Stimulated activated CD4-positive, alpha-beta T cell treated with anti-CD3 and anti-CD28 coated beads, Interleukin-15, amount 100 ng/mL, for 1 hour (primary cell): ENCODE results near the gene ATXN10.
"Not testable (repeated sequence)": the region's sequence is repeated elsewhere in the genome, so short reads cannot be mapped to it uniquely, and the experiment has no call there.

Source experiments
- DNase-seq, 2 donors: peaks; one replicate each; pipeline ENCODE4 v3.0.0-alpha.2; 2020; ENCODE audit warnings: low read depth in 1 of 2, low spot score in 1 of 2

Gene ATXN10

DNA sequence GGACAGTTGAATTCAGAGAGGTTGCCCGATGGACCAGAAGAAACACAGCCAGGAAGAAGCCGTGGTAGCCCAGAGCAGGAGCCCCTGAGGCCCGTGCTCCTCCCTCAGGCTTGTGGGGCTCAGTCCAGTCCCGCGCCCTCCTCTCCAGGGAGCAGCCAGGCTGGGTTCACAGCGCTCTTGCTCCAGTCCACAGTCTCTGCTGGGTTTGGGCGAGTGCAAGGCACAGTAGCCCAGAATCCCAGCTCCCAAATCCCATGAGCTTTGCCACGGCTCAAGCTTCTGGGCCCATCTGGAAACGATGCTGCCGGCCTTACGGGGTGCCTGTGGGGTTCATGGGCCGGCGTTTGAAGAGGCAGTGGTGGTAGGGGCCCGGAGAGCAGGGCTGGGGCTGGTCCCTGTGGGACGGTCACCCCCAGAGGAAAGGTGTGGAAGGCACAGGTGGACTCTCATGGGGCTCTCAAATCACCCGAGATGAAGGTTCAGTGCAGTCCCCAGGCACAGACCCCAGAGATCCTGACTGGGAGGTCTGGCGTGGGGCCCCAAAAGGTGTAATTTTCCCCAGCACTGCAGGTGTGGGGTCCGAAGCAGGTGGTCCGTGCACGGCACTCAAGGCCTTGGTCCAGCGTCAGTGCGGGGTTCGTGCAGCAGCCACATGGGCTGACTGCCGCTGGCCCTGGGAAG, 30.6 kb upstream of the ATXN10 start:
- no peak for DNase-seq

DNA sequence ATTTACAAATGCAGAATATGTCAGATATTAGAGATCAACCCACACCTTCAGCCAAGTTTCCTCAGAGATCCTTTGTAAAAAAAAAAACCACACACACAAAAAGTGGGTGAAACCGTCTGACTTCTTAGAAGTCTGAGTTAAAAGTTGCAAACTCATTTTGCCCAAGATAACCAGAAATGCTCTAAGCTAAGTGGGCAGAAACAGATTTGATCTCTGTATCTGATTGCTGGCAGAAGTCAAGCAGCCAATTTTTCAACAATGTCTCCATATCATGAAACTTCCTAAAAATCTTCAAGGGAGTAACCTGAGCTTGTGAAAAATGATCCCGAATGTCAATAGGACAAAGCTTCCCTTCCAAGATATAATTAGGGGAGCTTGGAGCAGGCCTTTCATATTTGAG, 28.6 kb upstream of the ATXN10 start:
- no peak for DNase-seq

DNA sequence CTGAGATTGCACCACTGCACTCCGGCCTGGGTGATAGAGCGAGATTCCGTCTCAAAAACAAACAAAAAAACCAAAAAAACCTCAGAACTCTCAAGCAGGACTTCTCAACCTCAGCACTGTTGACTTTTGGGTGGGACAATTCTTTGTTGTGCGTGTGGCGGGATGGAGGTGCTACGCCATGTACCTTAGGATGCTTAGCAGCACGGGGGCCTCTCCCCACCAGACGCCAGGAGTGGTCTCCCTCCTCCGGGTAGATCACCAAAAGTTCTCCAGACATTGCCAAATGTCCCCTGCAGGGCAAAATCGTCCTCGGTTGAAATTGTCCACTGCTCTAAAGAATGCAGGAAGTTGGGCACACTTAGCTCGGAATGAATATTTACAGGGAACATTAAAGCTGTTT, 26.9 kb upstream of the ATXN10 start:
- no peak for DNase-seq

DNA sequence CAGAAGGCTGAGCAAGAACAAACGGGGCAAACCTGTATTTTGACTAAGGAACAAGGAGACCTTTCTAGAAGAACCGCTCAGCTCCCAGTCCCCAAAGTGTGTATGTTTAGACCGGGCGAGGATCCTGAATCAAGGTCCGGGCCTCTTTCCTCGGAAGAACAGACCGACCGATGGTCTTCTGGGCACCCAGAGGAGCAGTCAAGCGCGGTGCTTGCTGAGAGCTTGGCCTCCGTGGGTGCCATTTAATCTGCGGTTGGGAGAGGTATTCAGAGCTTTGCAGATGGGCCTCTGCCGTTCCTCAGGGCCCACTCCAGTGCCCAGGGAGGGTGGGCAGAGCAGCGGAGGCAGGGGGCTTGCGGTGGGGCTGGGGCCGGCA, 26.5 kb upstream of the ATXN10 start:
- no peak for DNase-seq

DNA sequence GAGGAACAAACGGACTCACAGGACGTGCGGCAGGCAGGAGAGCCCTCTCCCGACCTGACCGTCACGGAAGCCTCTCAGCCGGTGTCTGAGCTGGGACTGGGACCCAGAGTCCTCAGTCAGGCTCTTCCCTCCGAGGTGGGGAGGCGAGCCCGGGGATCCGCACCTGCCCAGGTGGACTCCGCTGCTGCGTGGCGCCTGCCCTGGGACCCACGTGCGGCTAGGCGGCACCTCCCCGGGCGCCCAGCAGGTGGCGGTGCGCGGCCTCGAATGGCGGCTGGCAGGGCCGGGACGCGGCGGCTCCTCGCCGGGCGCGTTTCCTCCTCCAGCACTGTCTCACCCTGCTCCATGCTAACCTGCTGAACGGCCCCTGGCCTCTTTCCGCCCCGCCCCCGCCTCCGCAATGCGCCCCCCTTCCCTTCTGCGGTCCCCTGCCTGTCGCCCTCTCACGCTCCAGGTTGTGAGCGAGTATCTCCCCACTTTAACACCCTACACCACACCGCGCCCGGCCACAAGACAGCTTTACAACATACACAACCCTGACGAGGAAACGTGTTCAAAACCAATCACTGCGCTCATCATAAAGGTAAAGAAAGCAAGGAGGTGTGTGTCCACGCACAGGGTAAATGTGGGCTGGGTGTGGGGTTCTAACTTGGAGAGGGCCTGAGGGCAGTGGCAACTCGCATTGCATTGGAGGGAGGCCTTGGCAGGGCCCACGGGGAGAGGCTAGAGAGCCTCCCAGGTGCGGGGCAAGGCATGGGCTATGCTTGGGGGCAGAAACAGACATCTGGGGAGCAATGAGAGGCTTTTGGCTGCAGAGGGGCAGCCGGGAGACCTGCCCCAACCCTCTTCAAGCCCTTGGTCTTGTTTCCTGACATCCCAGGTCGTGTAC, 25.9 kb upstream of the ATXN10 start:
- DNase-seq = peak; percentile 61 to 79

DNA sequence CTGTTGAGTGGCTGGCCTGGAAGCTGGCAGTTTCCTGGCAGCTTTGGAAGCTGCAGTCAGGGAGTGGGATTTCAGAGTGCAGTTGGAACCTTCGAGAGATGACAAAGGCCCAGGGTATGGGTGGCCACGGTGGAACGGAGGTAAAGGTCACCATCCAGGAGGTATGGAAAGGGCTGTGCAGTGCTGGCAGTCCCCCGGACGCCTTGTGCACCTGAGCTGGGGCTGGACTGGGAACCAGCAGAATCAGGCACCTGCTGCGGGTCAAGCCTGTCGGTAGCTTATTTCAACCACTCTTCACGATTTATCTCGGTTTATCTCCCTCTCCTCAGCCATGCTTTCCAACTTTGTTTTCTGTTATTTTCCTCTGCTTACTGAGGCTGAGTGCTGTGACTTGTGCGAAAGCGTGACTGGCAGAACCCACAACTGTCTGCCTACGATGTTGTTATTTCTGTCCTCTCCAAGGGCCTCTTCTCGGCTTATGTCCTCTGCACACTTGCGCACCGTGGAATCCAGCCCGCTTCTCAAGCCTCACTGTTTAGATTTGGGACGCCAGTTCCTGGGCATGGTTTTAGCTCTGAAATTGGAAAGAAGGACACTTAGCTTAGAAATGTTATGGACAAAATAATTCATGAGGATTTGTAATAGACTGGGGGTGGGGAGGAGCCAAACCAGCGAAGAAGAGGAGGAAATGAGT, 24.0 kb upstream of the ATXN10 start:
- no peak for DNase-seq

DNA sequence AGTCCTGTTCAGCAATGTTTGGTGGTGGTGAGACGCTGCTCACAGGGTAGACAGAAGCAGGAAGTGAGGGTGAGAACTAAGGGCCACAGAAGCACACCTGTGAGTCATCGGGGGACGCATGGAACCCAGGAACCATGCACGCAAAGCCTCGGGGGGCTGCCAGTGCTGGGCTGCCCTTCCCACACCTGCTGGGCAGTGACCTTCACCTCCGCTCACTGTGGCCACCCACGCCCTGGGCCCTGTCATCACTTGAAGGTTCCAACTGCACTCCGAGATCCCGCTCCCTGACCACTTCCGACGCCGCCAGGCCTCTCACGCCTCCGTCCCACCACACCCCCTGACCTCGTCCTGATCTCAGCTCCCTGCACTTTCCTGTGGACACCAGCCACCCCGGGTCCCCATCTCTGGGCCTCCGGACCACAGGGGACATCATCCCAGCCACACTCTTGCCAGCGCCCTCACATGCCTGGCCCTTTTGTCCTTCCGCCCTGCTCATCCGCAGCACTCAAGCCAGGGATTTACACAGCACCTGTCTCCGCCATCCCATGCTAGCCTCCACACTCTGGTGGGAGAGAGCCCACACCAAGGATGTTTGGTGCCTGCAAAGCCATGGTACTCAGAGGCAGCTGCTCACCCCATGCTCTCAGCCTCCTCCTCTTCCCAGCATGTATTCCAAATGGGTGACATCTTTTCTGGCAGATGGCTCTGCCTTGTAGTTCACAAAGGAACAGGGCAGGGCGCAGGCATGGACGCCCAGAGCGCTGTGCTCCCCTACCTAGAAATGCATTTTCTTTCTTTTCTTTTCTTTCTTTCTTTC, 23.1 kb upstream of the ATXN10 start:
- no peak for DNase-seq

DNA sequence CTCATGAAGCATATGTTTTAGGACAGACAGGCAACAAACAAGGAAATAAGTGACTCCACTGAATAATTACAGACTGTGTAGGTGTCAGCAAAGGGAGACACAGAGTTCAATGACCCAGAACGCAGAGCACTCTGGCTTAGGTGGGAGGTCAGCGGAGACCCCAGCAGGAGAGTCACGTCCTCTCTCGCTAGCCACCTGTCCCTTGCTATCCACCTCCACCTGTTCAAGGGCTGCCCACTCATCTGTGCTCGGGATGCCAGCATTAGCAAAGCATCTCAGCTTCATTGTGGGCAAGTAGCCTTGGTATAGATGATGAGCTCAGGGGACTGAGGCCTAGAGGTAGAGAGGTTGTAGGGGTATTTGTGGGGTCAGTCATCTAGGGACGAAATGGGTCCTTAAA, 21.8 kb upstream of the ATXN10 start:
- no peak for DNase-seq

DNA sequence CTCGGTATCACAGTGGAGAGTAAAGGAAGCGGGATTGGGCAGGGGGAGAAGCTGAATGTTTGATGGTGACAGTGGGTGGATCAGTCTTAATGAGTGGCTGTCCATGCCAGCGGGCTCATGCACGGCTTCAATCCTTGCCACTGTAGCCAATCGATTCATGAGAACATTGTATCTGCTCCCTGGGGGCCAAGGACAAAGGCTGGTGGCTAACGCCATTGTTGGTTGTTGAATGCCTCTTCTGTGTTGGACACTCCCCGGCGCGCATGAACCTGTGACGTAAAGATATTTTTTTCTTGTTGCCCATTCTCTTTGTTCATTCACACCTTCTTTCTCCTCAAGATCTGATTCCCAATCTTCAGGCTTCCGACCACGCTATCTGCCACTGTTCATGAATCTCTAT, 20.9 kb upstream of the ATXN10 start:
- DNase-seq = no peak

DNA sequence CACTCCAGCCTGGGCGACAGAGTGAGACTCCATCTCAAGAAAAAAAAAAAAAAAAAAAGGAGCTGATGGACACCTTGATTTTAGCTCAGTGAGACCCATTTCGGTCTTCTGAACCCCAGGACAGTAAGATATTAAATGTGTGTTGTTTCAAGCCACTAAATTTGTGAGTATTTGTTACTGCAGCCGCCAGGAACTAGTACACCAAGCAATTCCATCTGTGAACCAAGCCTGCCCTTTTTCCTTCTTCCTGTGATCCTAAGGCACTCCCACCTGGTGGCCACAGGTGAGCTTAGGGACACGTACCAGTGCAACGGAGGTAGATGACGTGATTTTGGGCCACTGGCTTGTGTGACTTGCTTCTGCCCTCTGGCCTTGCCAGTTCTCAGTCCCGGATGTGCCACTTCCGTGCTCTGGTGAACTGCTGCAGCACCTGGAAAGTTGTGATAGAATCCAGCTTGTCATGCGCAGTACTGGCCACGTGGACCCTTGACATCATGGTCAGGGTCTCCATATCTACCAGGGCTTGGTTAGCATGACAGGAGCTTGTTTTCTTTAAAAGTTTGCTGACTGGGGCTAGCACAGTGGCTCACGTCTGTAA, 19.6 kb upstream of the ATXN10 start:
- DNase-seq = no peak

DNA sequence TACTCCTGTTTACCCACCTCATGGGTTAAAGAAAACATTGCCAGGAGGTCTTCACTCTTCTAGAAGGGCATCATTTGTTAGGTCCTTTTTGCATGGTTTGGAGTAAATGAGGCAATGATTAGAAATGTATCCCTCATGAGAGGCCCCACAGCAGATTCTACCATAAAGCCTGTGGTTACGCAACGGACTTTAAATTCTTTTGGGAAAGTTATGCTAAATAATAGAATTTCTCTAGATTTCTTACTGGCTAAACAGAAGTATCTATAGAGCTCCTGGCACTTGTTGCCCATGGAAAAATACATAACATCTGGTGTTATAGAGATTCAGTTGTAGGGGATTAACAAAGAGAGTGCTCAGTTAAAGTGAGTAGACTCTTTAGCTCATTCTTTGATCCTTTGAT, 15.1 kb upstream of the ATXN10 start:
- no peak for DNase-seq

DNA sequence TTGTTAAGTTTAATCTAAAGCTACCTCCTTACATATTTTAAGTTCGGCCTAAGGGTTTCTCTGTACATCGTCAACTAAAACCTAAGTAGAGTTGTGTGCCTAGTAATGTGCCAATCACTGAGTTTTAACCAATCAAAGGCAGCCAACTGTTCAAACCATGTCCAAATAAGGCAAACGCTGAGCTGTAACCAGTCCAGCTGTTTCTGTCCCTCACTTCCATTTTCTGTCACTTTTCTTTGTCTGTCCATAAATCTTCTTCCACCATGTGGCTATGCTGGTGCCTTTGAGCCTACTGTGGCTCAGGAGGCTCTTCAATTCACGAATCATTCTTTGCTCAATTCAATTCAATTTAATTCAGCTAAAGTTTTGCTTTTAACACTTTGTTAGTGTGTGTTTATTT, 13.9 kb upstream of the ATXN10 start:
- DNase-seq = no peak

DNA sequence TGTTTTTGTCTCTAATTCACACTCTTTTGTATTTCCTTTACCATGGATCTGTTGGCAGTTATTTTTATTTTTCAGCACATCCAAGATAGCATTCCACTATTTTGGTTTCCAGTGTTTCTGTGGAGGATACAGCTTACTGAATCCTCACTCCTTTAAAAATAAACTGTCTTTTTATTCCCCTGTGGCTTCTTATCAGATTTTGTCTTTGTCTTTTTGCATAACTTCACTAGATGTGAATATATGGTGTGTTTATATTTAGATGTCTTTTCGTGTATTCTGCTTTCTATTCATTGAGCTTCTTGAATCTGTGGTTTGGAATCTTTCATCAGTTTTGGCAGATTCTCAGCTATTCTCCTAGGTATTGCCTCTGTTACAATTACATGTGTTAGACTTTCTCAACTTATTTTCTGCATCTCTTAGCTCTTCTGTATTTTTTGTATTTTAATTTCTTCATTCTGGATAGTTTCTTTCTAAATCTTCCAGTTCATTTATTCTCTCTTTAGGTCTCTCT, 7.4 kb upstream of the ATXN10 start:
- no peak for DNase-seq

DNA sequence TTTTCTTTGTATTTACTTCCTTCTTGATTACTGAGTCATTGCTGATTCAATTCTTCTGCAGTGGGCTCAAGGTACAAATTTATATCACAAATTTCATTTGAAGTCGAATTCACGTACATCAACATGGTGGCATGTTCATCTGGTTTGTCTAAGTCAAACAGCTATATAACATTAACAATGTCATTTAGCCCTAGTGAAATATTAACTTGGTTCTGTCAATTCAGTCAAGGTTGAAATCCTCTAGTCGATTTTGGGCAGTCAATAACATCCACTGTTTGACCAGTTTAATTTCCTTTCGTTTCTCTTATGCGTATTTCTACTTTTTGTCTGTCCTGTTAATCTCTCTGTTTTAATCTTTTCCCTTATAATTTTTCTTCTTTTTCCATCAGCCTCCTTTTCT, 4.1 kb upstream of the ATXN10 start:
- DNase-seq = no peak

DNA sequence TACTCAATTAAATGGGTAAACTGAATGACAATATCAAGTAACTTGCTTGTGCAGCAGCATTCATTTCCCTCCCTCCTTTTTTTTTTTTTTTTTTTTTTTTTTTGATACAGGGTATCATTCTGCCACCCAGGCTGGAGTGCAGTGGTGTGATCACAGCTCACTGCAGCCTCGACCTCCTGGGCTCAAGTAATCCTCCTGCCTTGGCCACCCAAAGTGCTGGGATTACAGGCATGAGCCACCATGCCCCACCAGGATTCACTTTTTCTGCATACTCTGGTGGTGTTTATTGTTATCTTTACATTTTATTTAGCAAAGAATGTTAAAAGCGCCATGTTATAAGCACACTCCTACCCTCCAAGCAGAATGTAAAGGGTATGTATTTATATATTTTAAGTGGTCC, 1.3 kb upstream of the ATXN10 start:
- not testable (repeated sequence) for DNase-seq

DNA sequence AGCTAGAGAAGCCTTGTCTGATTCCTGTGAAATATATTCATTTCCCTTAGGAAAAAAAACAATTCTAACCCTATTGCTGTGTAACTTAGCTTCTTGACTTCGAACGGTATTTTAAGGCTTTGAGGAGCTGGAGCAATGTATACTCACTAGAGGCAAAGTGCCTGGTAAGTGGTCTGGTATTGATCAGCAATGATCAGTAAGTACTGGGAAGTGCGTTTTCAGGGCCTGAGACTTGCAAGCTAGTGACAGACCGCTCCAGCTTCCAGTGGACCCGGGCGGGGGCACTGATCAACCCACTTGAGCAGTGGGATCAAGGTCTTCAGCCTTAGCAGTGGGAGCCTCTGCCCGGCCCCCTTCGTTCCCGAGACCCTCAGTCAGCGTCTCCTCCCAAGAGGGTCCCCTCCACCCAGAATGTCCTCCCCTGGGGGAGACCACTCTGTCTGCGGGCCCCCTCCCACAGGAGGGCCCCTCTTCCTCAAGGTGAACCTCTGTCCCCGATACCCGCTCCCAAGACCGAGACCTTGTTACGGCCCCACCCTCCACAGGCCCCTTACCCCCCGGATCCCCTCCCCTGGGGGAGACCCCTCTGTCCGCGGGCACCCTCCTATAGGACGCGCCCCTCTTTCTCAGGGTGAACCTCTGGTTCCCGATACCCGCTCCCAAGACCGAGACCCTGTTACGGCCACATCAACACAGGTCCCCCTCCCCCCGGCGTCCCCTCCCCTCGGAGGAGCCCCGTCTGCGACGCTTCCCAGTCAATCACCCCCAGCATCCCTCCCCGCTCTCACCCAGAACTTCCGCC, 452 bp upstream of the ATXN10 start:
- DNase-seq = no peak

DNA sequence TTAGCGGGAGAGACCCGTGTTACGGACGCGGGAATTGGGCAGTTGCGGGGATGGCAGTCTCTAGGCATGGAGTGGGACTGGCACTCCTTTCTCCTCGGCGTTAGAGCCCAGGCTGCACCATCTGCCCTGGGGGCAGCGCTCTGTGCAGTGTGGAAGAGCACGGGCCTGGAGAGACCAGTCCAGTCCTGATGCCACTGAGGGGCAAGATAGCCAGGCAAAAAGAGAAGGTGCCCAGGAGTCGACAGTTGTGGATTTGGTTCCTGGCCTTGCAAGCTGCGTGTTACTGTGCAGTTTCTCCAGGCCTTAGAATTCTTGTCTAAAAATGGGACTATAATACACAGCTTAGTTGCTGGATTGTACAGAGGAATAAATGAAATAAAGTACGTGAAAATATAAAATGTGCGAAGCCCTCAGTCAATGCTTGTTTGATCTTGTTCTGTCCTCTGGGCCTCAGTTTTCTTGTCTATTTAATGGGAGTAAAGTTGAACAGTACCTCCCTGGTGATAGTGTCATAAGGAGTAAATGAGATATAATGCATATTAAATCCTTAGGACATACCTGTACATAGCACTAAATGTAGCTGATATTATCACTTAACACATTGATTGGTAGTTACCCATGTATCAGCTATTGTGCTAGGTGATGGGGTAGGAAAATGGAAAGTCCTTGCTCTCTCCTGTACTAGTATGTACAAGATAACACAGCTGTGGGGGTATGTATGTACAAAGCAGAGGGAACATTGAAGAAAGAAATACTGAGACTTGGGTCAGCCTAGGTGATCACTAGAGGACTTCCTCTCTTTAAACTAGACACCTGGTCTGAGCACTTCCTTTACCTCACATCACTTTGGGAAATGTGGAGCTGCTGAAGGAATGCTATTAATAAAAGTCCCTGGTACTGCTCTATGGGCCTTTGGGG, 1.2 kb downstream of the ATXN10 start:
- DNase-seq = no peak

DNA sequence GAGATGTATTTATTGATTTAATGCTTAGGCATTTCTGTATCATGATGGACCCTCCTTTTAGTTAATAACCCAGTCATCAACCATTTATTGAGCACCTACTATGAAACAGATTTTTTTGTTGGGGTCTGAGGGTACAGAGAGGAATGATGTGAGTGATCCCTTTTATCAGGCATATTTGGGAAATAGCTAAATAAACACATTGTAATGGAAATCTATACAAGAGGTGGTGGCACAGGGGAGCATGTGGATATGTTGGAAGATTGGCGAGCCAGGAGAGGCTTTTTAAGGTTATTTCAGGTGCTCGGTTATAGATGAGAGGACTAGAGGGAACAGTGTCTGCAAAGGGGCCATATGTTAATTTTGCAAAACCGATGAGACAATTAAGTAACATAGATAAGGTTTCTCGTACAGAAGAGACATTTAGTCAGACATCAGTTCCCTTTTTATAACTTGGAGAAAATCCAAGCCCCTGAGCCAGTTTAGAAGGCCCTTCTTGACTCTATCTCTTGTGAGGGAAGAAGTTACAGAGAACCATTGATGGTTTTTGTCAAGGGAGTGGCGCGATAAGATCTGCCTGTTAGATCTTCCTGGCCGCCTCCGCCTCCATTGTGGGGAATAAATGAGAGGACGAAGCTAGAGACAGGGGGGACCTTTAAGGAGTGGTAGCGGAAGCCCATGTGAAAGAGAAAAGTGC, 2.0 kb downstream of the ATXN10 start:
- DNase-seq = no peak
